Pancreas (tissue), 10 donors: ENCODE measurements around the gene ST3GAL6. TPM values are rescaled to one million over a fixed set of nuclear protein-coding genes. Genes with fewer than 3 reads are reported as not detected.
A peak's percentile ranks its signal among the peaks of the same experiment; 100 is the strongest.

ENCODE experiments used
- ATAC-seq, 4 donors: fragments of 200-7000 bp; cut with Tn5 transposase; one replicate each; pipeline versions ENCODE4 v1.8.0 to v1.9.1; 2020; ENCODE audit warnings: mild to moderate bottlenecking in 4 of 4, moderate library complexity in 4 of 4
- DNase-seq, 6 donors: peaks; one replicate each; pipeline ENCODE4 v3.0.0-alpha.2; 2020
- FAIRE-seq: peaks from 2 replicates; lab custom pipeline; 2012; peaks lifted over from hg19 to GRCh38; lab: Jason Lieb, UNC
- H3K27ac ChIP-seq, 4 donors: fragments of 200-600 bp; sonication (generic); 1 replicate in 3 of 4; 2 replicates in 1 of 4; pipeline versions ENCODE4 v1.5.0 to v1.8.0; 2020
- H3K27me3 ChIP-seq, 4 donors: fragments of 200-600 bp; one replicate each; pipeline ENCODE4 v1.8.0; 2021
- H3K36me3 ChIP-seq, 3 donors: fragments of 200-600 bp; sonication (generic) in 1 of 3; one replicate each; pipeline versions ENCODE4 v1.5.0 to v1.8.0; 2020 to 2021
- H3K4me1 ChIP-seq, 3 donors: fragments of 200-600 bp; one replicate each; pipeline ENCODE4 v1.8.0; 2021
- H3K4me3 ChIP-seq, 4 donors: fragments of 200-600 bp; sonication (generic) in 2 of 4; one replicate each; pipeline versions ENCODE4 v1.5.0 to v1.8.0; 2020 to 2021
- H3K9me3 ChIP-seq, 4 donors: fragments of 200-600 bp; one replicate each; pipeline ENCODE4 v1.8.0; 2021
- CTCF ChIP-seq, 4 donors: fragments of 200-600 bp; sonication (generic) in 3 of 4; IDR thresholded peaks; one replicate each; pipeline versions ENCODE4 v1.5.0 to v1.8.0; 2021; ENCODE audit warnings: antibody characterized with exemption in 4 of 4
- WGBS, 2 donors: extraction: QIAGEN DNeasy Blood & Tissue Kit; methylation state at CpG; one replicate each; pipeline ENCODE4 v1.1.7; 2013; 5-methylcytosine and 5-hydroxymethylcytosine counted together
- intact Hi-C, 3 donors: fragments of 100-400 bp; cut with DNase I; formaldehyde crosslinking; loops; one replicate each; pipeline versions ENCODE4 v1.11.1 to v1.14.2; 2022
- polyA plus RNA-seq, 2 donors: library from polyadenylated mRNA; stranded (reverse); fragments of 200-250 nt; gene quantifications; one replicate each; pipeline ENCODE4 v1.2.3, GENCODE V29; 2013
- total RNA-seq, 6 donors: library from RNA; stranded (reverse); fragmentation: NEBNext Ultra II Directional in 4 of 6; extraction: Animal tissue kit (Norgen Biotek cat#: 25700) in 4 of 6; gene quantifications; one replicate each; pipeline versions ENCODE4 v1.2.1 to v1.2.4, GENCODE V29; 2021 to 2023
- donor health status: healthy with polysubstance abuse.
- donor health status: DM: no; HTN: no; CAD: no; lungs with moderate emphysema.
- donor health status: DM: no; HTN: no; CAD: no.
- donor health status: control.
- donor health status: control.
- donor health status: Bipolar disorder and iron deficiency.
- donor health status: DM: yes; HTN: yes; CAD: no.
- donor health status: DM: no; HTN: no; CAD: no.
- donor health status: DM: no; HTN: no; CAD: no.
- donor health status: DM: yes; HTN: yes; CAD: no.

ST3GAL6 gene
- total and polyA plus RNA-seq, 8 donors, result 3.6 to 16.1 (median 6.7) TPM

DNA sequence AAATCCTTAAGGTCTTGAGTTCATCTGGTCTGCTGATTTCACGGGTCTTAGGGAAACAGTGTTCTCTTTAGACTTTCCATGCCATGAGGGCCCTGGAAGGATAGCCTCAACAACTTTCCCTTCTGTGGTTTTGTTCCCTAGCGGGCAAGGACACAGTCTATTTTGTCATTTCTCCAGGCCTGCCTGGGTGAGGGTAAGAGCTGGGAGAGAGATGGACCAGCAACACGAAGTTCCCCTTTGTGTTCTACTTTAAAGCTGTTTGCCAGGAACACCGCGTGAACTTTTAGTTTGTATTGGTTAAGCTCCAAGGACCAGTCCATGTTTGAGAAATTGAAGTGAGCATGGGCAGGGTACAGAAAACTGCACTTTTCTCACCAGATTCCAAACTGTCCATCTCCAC, 20.9 kb downstream of the ST3GAL6 start:
- ATAC-seq, result peak; percentile 55 to 86 (median 66)
- 22 to 24% methylated on average over 5 of the region's 5 CpGs for WGBS, 2 donors

DNA sequence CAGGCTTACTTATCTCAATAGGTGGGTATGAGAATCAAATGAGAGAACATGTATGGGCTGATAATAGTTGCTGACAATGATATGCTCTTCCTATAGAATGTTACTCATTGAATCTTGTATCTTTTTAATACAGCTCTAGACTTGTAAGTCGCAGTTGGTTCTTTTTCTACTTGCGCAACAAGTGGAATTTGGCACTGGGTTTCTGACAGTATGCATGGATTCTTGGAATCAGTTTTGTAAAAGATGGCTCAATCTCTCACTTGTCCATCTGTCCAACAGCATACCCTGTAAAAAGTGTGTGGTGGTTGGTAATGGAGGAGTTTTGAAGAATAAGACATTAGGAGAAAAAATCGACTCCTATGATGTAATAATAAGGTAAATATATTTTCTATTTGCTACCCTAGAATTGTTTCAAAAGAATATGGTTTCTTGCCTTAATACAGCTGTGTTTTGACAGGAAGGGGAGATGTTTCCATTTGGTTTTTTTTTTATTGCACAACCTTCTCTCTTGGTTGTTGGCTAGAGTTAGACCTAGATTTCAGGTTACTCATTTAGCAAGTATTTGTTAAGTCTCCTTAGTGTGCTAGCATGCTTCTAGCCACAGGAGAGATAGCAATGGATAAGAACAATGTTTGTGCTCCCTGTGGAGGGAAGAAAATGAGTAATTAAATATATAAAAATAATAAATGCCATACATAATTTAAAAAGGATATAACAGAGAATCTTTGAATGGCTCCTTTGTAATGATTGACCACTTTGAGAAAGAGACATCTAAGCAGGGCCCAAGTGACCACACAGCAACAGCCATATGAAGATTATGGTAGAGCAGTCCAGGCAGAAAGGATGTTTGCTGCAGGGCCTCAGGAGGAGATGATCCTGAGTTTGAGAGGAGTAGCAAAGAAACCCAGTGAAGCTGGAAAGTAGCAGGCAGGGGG, 21.8 kb downstream of the ST3GAL6 start:
- 52 to 58% methylated on average over 3 of the region's 3 CpGs for WGBS, 2 donors
- Histone ChIP-seq H3K4me1 (peaks cover 9 to 20% (median 12%) of the 10 kb centered on the region in 3 donors), H3K9me3 (no peaks in the 10 kb centered on the region), H3K27me3 (no peaks in the 10 kb centered on the region), H3K4me3 (no peak overlapping the region), H3K27ac (peak overlapping the region in 1 of 4 donors; percentile 21), H3K36me3 (no peaks in the 10 kb centered on the region)
- ATAC-seq, result peak; percentile 60 to 68 (median 66)
- no peak for DNase-seq
- intact Hi-C loops, result loop anchor here in 1 of 3 donors (10.0 kb wide), 1 partner anchor 50 kb away; no protein-coding TSS in a partner anchor
- no peak for TF ChIP-seq CTCF (IDR thresholded peaks at IDR 0.05)
- FAIRE-seq, result no peak

More for the DNA sequence above, 20.9 kb downstream of the ST3GAL6 start:
- intact Hi-C loops, result loop anchor here in 1 of 3 donors (10.0 kb wide), 1 partner anchor 49 kb away; no protein-coding TSS in a partner anchor
- TF ChIP-seq CTCF (IDR thresholded peaks at IDR 0.05), result no peak
- H3K4me1 ChIP-seq, result peaks cover 9 to 20% (median 12%) of the 10 kb centered on the region in 3 donors
- DNase-seq (peak in 2 of 6 donors; percentile 26 to 46), FAIRE-seq (no peak)
- H3K27ac ChIP-seq, result peak overlapping the region in 2 of 4 donors; percentile 21 to 29
- H3K9me3 ChIP-seq, result no peaks in the 10 kb centered on the region
- no peaks in the 10 kb centered on the region for H3K36me3 ChIP-seq
- no peak overlapping the region for H3K4me3 ChIP-seq
- H3K27me3 ChIP-seq, result no peaks in the 10 kb centered on the region

DNA sequence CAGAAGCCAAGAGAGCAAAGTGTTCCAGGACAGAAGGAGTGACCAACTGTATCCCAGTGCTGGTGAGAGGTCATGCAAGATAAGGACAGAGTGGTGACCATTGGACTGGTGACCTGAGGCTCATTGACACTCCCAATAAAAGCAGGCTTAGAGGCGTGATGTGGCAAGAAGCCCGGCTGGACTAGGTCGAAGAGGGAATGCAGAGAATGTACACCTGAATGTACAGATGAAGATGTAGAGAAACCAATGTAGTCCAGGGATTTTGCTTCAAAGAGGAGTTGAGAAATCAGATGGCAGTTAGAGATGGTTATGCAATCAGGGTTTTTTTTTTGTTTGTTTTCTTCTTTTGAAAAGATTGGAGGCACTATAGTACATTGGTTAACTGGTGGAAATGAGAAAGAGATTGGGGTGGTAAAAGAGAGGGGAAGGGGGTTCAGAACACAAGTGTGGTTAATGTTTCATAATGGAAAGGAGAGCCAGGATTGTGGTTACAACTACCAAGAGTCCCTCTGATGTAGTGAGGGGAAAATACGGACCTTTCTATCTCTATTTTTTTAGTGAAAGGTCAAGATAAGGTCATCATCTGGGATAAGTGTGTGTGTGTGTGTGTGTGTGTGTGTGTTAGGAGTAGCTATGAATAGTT, 23.3 kb downstream of the ST3GAL6 start:
- Histone ChIP-seq H3K9me3 (no peaks in the 10 kb centered on the region), H3K36me3 (no peaks in the 10 kb centered on the region), H3K27ac (no peak overlapping the region), H3K4me3 (no peak overlapping the region), H3K27me3 (no peaks in the 10 kb centered on the region), H3K4me1 (peaks cover 9 to 20% (median 12%) of the 10 kb centered on the region in 3 donors)
- intact Hi-C loops, result loop anchor here in 1 of 3 donors (10.0 kb wide), 1 partner anchor 52 kb away; no protein-coding TSS in a partner anchor
- no peak for ATAC-seq
- TF ChIP-seq CTCF (IDR thresholded peaks at IDR 0.05), result no peak
- FAIRE-seq, result no peak
- DNase-seq, result no peak
- 77 to 80% methylated on average over 4 of the region's 4 CpGs for WGBS, 2 donors

DNA sequence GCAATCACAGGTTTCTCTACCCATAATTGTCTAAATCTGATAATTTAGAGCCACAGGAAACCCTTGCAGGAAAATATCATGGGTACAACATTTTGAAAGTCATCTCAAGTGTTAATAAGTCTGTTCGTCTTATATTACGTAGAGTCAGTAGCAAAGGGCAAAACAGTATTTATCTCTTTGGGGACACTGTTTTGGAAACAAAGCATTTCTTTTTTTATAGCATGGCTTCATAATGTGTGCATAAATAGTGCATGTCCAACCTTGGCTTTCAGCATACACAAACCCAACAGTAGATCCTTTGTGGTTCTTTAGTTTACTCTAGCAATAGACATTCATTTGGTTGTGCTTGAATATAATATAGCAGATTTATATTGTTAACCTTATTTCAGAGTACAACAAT, 24.0 kb downstream of the ST3GAL6 start:
- H3K36me3 ChIP-seq, result no peaks in the 10 kb centered on the region
- intact Hi-C loops, result loop anchor here in 1 of 3 donors (10.0 kb wide), 1 partner anchor 52 kb away; no protein-coding TSS in a partner anchor
- no peak overlapping the region for H3K27ac ChIP-seq
- peaks cover 9 to 20% (median 12%) of the 10 kb centered on the region in 3 donors for H3K4me1 ChIP-seq
- no peak for DNase-seq
- FAIRE-seq, result no peak
- H3K27me3 ChIP-seq, result no peaks in the 10 kb centered on the region
- ATAC-seq, result no peak
- WGBS, 2 donors, result 72 to 79% methylated on average over 2 of the region's 2 CpGs
- TF ChIP-seq CTCF (IDR thresholded peaks at IDR 0.05), result no peak
- no peaks in the 10 kb centered on the region for H3K9me3 ChIP-seq
- no peak overlapping the region for H3K4me3 ChIP-seq
